Measurements from ENCODE around the gene FEZ2.

The FEZ2 gene

DNA sequence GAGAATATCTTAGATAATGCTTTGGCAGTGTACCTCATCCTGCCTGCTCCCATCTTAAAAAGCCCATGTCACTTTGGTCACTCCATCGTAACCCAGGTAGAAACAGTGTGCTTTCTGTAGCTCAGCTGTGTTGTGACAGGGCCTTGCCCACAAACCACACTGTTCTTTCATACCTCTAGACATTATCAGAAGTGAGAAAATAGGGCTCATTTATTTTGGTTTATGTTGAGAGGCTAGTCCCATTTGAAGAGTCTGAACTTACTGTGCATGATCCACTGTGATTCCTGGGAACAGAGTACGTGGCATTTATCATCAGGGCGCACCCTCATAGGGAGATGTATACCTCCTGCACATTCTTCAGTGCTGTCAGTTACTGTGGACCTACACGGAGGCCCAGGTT lies 69.7 kb downstream of the FEZ2 start:
- DNase-seq, result no peak

DNA sequence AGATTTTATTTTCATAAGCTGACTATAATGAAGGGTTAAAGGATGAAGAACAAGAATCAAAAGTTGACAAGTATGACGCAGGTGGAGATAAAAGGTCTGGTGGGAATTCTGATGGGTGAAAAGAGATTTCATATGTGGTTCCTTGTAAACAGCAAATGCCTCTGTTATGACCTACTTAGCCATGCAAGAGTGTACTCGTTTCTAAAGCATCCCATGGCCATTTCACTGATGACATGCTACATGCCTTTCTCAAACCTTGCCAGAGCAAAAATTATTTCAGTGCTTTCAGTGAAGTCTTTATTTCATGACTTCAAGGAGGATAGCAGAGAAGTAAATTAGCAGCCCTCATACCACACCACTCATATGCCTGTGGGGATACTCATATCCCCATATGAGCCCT lies 71.7 kb downstream of the FEZ2 start:
- no peak for DNase-seq

DNA sequence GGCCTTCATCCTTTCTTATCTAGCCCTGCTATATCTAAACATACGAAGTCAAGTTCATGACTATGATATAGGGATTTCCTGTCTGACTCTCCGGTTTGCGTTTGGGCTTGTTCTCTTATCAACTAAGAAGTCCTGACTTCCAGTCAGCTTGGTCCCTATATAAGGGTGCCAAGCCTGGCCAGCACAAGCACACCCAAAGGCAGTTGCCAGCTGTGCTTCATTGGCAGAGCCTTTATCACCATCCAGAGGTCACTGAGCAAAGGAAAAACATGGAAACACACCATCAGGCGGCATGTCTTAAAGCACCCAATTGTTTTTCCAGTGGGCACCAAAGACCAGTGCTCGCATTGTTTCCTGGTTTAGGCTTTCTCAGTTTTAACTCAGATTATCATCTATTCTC lies 72.7 kb downstream of the FEZ2 start:
- DNase-seq, result no peak

DNA sequence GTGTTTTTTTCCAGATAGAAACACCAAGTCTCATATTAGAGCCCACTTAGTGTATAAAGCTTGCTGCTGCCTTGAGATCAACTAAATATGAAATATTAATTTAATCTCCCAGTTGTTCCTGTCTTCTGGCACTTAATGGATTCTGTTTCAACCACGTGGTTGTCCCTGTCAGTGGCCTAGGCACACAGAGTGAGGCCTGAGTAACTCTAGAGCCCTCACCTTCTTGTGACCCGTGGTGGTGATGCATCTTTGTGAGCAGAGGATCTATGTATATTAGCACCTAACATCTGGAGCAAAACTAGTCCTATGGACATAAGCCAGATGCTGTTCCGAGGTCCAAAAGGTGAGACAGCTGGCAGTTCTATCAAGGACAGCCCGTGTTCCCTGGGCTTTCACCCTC lies 74.8 kb downstream of the FEZ2 start:
- DNase-seq, result no peak

DNA sequence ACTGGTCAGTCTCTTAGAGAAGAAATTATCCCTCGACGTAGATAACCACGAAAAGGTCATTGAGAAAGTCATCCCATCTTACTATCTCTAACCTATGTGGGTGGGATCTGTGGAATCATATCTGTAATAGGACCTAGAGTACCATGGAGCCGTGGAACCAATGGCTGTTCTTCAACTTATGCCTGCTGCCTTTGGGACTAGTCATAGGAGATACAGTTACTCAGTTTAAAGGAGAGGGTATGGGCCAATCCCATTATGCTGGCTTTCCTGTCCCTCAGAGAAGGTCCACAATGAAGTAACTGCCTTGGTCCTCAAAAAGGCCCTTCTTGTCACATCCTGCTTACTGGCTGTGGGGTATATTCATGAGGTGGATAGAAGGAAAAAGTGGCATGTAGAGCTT lies 77.5 kb downstream of the FEZ2 start:
- no peak for DNase-seq

DNA sequence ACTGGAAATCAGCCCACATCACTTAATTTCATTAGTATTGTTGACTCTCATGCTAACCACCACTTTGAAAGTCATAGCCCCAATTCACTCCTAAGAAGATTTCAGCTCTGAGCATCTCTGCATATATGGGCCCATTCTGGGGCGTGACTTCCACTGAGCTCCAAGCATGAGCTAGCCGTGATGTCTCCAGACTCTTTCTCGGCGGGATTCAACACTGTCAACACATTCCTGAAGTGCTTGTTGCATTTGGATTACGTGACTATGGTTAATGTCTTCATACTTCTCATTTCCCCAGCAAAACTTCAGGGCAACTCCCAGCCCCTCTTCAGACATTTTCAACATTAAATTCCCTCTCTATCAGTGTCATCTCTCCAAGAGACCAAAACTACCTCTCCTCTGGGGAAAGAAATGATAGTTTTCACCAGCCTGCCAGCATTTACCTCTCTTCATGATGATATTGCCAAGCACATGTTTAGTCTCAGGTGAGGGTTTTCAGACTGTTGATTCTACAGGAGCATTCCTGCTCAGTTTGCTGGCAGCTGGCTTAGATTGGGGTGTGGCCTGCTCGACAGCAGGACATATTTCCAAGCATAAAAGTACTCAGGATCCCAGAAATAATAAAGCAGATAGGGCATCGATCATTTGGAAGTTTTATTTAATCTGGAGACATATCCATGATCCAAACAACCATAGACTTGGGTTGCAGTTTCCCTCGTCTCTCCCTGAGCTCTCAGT lies 81.7 kb downstream of the FEZ2 start:
- no peak for DNase-seq

DNA sequence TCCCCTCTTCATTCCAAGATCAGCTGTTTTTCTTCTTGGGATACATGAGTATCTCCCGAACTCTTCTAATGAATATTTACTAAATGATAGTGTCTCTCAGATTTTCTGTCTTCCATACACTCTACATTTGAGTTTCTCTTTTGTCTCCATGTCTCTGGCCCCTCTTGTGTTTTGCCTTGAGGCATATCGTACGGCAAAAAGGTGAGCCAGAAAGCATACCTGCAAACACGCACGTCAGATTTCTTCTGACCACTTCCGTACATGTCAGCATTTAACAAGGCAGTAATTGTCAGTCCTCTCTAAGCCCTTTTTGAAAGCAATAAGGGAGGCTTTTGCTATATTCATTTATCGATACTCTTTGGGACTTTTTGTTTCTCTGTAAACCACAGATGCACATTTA lies 82.4 kb downstream of the FEZ2 start:
- DNase-seq, result no peak

DNA sequence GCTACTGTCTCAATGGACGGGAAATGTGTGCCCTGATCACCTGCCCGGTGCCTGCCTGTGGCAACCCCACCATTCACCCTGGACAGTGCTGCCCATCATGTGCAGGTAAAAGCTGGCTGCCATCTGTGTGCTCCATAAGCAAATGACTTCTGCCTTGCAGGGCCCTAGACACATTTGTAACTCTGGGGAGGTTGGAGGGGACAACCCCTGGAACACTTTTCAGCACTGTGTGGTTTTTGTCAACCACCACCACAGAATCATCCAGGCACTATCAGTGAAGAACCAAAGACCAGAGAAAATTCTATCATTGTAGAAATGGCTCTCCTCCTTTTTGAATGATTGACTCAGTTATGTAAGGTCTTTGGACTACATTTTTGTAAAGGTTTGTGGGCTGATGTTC lies 84.3 kb downstream of the FEZ2 start:
- DNase-seq, result no peak

DNA sequence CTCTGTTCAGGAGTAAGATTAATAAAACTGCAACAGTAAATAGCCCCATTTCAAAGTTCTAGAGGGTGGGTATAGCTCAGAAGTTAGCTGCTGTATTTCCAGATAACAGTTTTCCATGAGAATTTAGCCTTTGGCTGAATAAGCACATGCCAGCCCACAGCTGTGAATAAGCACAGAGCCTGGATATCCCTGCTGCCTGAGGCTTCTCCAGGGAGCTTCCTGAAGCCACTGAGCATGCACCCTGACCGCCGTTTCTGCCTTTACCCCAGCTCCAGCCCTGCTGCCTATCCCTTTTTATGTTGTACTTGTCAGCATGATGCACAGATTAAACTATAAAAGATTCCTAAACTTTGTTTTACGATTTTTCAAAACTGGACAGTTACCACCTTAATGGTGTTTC lies 85.3 kb downstream of the FEZ2 start:
- DNase-seq, result no peak

DNA sequence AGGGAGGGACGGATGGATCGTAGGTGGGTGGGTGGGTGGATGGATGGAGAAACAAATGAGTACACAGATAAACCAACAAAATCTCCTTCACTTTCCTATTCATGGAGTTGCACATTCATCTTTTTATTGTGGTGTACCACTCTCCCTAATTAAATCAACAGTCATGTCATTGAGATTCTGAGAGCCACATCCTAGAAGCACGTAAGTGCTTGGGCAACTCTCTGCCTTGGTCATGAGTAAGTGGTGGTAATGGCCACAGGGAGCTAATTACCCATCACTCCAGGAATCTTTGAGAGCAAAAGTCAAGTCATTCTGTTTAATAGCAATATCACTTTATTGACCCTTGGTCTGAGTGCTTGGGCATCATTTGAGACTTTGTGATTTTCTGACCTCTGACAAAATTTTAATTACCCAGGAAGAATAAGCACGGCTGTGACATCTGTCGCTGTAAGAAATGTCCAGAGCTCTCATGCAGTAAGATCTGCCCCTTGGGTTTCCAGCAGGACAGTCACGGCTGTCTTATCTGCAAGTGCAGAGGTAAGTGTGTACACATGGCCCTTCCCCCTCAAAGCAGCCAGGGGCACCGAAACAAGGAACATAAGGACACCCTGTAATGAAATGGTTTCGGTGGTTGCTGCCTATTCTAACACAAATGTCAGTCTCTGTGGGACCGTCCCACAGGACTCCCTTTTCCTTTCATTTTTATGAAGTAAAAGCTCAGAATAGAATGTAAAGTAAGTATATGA lies 85.9 kb downstream of the FEZ2 start:
- DNase-seq, result no peak

DNA sequence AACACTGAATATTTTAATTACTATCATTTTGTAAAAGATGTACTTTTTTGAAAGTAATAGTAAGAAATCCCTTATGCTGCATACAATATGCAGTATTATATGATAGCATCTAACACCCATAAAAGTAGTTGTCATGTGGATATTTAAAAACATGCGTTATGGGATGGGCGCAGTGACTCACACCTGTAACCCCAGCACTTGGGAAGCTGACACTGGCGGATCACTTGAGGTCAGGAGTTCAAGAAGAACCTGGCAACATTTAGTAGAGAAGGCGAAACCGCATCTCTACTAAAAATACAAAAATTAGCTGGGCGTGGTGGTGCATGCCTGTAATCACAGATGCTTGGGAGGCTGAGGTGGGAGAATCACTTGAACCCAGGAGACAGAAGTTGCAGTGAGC lies 88.9 kb downstream of the FEZ2 start:
- no peak for DNase-seq

DNA sequence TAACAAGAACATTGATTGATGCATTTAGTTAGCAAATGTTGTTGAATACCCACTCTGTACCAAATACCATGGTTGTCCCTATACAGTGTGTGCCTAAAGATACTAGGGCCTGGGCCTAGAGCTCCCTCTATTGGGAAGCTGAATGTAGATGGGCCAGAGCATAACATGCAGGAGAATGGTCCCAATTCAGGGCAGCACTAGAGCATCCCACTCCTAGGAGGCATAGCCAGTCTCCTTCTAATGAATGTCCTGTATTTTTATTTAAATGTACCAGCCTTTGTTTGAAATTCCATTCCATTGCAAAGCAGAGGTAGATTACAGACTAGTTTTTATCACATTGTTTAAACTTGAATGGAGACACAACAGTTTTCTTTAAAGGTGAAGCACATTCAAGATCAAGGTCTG lies 90.6 kb downstream of the FEZ2 start:
- peak; percentile 58 for DNase-seq
